Fibroblast of mammary gland (primary cell): ENCODE measurements around the gene DLG2.
A peak's percentile ranks its signal among the peaks of the same experiment; 100 is the strongest.
"Not testable (repeated sequence)": the region's sequence is repeated elsewhere in the genome, so short reads cannot be mapped to it uniquely, and the experiment has no call there.

ENCODE experiments used
- DNase-seq: peaks from one replicate; pipeline ENCODE4 v3.0.0-alpha.2; 2010; ENCODE audit warnings: low read depth
- H3K4me3 ChIP-seq: 2 replicates; pipeline ENCODE4 v1.5.1; 2011; ENCODE audit warnings: low read depth, mild to moderate bottlenecking, low read length, moderate library complexity; ENCODE audit not compliant: control insufficient read depth
- TF ChIP-seq, protein P1 (sequence below): conservative IDR thresholded peaks from 2 replicates; pipeline ENCODE4 v1.5.1; 2011; ENCODE audit warnings: low read depth, low read length, inconsistent platforms; ENCODE audit not compliant: control insufficient read depth, insufficient read depth

The DLG2 gene

DNA sequence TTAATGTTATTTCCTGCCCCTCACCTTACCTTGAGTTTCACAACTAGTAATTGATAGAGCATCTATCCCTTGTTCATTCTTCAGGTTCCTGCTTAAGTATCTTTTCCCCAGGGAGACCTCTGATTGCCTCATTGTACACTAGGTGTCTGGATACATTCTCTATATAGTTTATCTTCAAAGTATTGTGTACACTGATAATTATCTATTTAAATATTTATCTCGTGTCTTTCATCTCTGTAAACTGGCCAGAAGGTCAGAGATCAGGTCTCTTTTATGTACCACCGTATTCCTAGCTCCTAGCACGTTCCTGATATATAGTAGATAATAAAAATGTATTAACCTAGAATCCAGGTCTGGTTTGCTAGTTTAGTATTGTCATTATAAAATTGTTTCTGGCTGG lies 7.6 kb upstream of the DLG2 start:
- TF ChIP-seq, protein P1, sequence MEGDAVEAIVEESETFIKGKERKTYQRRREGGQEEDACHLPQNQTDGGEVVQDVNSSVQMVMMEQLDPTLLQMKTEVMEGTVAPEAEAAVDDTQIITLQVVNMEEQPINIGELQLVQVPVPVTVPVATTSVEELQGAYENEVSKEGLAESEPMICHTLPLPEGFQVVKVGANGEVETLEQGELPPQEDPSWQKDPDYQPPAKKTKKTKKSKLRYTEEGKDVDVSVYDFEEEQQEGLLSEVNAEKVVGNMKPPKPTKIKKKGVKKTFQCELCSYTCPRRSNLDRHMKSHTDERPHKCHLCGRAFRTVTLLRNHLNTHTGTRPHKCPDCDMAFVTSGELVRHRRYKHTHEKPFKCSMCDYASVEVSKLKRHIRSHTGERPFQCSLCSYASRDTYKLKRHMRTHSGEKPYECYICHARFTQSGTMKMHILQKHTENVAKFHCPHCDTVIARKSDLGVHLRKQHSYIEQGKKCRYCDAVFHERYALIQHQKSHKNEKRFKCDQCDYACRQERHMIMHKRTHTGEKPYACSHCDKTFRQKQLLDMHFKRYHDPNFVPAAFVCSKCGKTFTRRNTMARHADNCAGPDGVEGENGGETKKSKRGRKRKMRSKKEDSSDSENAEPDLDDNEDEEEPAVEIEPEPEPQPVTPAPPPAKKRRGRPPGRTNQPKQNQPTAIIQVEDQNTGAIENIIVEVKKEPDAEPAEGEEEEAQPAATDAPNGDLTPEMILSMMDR = no peak
- DNase-seq = no peak
- no peak overlapping the region for H3K4me3 ChIP-seq

DNA sequence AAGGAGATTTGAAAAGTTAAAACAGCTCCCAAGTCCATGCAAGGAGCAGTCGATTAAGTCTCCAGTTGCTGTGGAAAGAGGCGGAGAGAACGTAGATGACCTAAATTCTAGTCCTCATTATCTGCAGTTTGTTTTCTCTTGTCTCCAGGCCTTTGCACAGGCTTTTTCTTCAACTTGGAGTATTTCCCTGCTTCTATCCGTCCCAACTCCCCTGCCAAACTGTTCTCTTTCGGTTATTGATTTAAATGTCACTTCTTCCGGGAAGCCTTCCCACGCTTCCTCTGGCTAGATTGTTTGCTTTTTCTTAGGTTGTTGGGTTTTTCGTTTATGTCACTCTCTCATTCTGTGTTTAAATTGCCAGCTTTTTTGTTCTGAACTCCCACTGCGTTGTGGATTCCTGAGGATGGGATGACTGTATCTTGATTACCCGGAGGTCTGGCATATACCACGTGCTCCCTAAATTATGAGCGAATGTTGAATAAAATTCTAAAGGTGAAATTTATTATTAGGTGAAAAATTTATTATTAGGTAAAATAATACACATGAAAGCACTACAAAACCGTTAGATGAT lies 1.7 kb upstream of the DLG2 start:
- TF ChIP-seq, protein P1 = no peak
- H3K4me3 ChIP-seq = peak overlapping the region; percentile 86
- DNase-seq = peak; percentile 20

DNA sequence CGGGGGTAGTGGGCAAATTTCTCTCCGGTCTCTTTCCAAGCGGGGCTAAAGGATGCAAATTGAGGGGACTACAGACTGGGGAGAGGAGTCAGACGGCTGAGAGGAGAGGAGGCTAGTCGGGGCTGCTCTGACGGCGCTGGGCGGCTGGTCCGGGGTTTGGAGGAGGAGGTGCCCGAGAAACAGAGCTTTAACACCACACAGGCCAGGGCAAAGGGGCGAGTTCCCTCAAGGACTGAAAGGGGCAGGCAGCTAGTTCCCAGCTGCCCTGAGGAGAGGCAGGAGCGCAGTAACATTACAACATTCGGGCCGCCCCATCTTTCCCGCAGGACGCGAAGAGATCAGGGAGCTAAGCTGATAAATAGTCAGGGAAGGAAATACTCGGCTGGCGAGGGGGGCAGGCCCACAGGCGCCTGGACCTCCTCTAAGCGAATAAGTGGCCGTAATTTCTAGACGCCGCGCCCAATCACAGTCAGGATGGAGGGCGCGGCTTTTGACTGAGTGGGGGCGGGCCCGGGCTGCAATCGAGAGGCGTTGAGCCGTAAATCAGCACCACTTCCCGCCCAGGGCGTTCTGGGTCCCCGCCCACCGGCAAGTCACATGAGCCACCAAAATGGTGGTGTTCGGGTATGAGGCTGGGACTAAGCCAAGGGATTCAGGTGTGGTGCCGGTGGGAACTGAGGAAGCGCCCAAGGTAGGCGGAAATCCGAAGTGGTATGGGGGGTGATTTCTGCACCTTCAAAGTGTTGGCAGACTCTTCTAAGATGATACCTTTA lies 1.0 kb upstream of the DLG2 start, which contains the start of gene TMEM126B:
Gene TMEM126B (plus strand): TSS at position 596 of the 773 bp plus-strand sequence. CDS start 15 bp downstream, at position 611.
- peak within 1 kb of the TSS; percentile 86 for H3K4me3 ChIP-seq
- peak; percentile 93 for DNase-seq

DNA sequence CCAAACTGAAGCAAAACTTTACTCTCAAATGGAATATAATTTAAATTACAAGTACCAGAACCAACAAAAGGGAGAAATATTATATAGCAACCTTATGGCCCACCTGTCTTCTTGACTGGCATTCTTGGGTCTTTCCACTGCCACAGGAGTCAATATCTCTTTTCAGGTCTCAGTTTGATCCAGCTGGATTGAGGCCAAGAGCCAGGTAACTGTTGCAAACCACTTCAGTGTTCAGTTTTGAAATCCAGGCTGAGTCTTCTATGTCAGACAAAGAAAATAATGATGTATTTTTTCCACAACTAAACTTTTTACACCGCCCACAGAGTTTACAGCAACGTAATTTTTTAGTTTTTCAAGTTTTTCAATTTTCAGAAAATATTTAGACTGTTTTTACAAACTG lies 648 bp downstream of the DLG2 start:
- TF ChIP-seq, protein P1 = no peak
- no peak overlapping the region for H3K4me3 ChIP-seq
- DNase-seq = no peak

More for the DNA sequence above, 1.0 kb upstream of the DLG2 start, which contains the start of gene TMEM126B:
- TF ChIP-seq, protein P1 = no peak

DNA sequence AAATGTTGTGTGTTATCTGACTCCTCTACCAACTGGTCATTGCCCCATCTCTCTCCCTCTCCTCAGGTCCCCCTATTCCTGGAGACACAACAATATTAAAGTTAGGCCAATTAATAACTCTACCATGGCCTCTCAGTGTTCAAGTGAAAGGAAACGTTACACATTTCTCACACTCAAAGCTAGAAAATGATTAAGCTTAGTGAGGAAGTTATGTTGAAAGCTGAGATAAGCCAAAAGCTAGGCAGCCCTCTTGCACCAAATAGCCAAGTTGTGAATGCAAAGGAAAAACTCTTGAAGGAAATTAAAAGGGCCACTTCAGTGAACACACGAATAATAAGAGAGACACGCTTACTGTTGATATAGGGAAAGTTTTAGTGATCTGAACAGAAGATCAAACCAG lies 6.9 kb downstream of the DLG2 start:
- TF ChIP-seq, protein P1 = no peak
- no peak overlapping the region for H3K4me3 ChIP-seq
- DNase-seq = no peak

DNA sequence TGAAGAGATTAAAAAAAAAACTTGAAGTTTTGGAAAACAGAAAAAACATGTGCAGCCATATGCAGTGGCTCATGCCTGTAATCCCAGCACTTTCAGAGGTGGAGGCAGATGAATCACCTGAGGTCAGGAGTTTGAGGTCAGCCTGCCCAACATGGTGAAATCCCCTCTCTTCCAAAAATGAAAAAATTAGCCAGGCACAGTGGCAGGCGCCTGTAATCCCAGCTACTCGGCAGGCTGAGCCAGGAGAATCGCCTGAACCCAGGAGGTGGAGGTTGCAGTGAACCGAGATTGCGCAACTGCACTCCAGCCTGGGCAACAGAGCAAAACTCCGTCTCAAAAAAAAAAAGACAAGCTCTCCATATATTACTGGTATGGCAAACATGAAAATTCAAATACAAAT lies 7.6 kb downstream of the DLG2 start:
- peak; percentile 32 for DNase-seq
- TF ChIP-seq, protein P1 = no peak
- no peak overlapping the region for H3K4me3 ChIP-seq

DNA sequence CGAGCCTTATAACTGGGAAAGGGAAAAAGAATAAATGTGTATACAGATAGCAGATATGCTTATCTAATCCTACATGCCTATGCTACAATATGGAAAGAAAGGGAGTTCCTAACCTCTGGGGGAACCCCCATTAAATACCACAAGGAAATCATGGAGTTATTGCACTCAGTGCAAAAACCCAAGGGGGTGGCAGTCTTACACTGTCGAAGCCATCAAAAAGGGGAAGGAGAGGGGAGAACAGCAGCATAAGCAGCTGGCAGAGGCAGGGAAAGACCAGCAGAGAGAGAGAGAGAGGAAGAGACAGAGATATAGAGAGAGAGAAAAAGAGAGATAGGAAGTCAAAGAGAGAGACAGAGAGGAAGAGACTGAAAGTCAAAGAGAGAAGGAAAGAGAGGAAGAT lies 15.5 kb downstream of the DLG2 start:
- not testable (repeated sequence) for DNase-seq

DNA sequence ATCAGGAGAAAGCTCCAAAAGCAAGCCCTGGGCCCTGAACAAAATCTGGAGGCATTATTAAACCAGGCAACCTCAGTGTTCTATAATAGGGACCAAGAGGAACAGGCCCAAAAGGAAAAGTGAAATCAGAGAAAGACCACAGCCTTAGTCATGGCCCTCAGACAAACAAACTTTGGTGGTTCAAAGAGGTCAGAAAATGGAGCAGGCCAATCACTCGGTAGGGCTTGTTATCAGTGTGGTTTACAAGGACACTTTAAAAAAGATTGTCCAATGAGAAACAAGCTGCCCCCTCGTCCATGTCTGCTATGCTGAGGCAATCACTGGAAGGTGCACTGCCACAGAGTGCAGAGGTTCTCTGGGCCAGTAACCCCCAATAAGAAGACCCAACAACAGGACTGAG lies 17.9 kb downstream of the DLG2 start:
- DNase-seq, H3K4me3 ChIP-seq: not testable (repeated sequence)

More for the DNA sequence above, 15.5 kb downstream of the DLG2 start:
- not testable (repeated sequence) for H3K4me3 ChIP-seq

DNA sequence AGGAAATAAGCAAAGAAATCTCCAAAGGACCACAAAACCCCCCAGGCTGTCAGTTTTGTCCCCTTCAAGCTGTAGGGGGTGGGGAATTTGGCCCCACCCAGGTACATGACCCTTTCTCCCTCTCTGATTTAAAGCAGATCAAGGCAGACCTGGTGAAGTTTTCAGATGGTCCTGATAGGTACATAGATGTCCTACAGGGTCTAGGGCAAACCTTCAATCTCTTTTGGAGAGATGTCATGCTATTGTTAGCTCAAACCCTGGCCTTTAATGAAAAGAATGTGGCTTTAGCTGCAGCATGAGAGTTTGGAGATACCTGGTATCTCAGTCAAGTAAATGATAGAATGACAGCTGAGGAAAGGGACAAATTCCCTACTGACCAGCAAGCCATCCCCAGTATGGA lies 18.5 kb downstream of the DLG2 start:
- not testable (repeated sequence) for DNase-seq, H3K4me3 ChIP-seq

DNA sequence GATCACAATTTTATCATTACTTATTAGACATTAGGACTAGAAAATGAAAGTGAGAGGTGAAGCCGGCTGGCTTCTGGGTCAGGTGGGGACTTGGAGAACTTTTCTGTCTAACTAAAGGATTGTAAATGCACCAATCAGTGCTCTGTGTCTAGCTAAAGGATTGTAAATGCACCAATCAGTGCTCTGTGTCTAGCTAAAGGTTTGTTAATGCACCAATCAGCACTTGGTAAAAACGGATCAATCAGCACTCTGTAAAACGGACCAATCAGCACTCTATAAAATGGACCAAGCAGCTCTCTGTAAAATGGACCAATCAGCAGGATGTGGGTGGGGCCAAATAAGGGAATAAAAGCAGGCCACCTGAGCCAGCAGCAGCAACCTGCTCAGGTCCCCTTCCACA lies 20.9 kb downstream of the DLG2 start:
- not testable (repeated sequence) for H3K4me3 ChIP-seq, DNase-seq
